Occipital lobe (tissue), 2 donors: ENCODE results near the gene RAD51. TPM values are rescaled to one million over a fixed set of nuclear protein-coding genes. Genes with fewer than 3 reads are reported as not detected.

Experiments
- DNase-seq: peaks from one replicate; lab custom pipeline; 2025; lab: John Stamatoyannopoulos, UW
- total RNA-seq: library from RNA; depleted of rRNA; stranded (reverse); fragments of >200 nt; gene quantifications from one replicate; pipeline ENCODE4 v1.2.3, GENCODE V29; 2014

RAD51 gene
- total RNA-seq, 1 donor from 2014 or later: 0.47 TPM

DNA sequence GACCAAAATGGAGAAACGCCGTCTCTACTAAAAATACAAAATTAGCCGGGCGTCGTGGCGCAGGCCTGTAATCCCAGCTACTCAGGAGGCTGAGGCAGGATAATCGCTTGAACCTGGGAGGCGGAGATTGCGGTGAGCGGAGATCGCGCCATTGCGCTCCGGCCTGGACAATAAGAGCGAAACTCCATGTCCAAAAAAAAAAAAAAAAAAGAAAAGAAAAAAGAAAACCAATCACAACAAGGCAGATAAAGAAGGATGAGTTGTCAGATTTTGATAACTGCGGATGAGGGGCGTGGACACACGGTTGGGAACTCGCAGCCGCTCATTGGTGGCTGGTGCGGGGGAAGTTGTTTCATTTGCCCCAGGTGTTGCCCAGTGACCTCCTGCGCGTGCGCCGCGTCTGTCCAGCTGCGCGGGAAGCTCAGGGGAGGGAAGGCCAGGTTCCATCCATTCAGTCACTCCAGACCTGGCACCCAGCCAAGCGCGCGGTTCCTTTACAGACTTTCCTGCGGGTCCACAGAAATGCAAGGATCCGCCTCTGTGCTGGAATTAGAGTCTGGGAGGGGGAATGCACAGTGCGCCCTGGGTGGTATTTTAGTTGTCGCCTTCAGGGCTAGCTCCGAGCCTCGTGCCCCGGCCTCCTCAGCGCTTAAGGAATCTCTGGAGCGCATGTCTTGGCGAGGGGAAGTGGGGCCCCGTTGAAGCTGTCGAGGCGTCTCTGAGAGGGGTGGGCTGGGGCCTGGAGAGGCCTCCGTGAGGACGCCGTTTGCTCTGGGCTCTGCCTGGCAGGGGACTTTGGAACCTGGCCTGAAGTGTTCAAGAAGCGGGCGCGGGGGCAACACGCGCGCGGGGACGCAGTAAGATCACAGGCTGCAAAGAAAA, 68.2 kb downstream of the RAD51 start:
- DNase-seq: no peak

- DNase-seq: no peak
These were observed 69.0 kb downstream of the RAD51 start, which contains the start of gene GCHFR for GRCh38 chr15:40763801-40764628. TSS of gene GCHFR (plus strand) at chr15:40764068. CDS start at chr15:40764181, 113 bp downstream.

GRCh38 chr15:40764629-40765103, 69.7 kb downstream of the RAD51 start:
- no peak for DNase-seq

GRCh38 chr15:40766194-40766815, 71.3 kb downstream of the RAD51 start:
- no peak for DNase-seq

GRCh38 chr15:40766906-40767837, 72.2 kb downstream of the RAD51 start:
- no peak for DNase-seq

- DNase-seq: no peak
These were observed 73.0 kb downstream of the RAD51 start for GRCh38 chr15:40767838-40768500.

GRCh38 chr15:40768521-40769273, 73.7 kb downstream of the RAD51 start:
- no peak for DNase-seq

DNA sequence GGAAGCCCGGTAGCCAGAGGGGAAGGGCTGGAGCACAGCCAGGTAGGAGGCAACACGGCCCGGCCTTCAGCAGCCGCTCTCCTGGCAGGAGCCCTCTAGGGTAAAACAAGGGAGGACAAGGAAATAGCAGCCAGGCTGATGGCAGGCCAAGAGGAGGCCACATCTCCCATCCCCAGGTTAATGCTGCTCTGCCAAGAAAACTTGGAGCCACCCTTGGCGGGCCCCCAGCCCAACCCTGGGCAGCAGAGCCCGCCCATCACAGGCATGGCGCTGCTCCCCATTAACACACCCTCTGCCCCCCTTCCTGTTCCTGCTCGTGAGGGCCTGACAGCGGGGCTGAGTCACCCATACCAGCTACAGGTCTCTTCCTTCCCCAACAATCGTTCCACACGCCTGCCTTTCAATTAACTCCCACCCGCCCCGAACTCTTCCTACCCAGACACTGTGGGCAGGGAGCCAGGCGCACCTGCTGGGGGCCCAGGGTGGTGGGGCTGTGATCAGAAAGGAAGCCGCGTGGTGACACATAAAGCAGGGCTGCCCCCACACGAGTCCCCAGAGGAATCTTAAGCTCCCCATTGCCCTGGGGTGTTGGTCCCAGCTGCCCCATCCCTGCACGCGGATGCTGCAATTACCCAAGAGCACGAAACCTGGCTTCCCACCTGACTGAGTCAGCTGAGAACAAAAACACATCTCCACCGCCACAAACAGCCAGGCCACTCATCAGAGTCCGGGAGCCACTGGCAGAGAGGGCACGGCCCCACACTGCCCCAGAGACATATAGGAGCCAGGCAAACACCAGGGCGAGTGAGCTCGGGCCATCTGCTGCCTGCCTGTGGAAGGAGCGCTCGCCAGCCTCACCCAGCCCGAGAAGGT, 74.5 kb downstream of the RAD51 start, which contains the start of gene C15orf62:
TSS of gene C15orf62 (plus strand) at position 707 of the 873 bp plus-strand sequence. CDS start 516 bp downstream, outside the sequence.
- DNase-seq: peak; percentile 24

DNA sequence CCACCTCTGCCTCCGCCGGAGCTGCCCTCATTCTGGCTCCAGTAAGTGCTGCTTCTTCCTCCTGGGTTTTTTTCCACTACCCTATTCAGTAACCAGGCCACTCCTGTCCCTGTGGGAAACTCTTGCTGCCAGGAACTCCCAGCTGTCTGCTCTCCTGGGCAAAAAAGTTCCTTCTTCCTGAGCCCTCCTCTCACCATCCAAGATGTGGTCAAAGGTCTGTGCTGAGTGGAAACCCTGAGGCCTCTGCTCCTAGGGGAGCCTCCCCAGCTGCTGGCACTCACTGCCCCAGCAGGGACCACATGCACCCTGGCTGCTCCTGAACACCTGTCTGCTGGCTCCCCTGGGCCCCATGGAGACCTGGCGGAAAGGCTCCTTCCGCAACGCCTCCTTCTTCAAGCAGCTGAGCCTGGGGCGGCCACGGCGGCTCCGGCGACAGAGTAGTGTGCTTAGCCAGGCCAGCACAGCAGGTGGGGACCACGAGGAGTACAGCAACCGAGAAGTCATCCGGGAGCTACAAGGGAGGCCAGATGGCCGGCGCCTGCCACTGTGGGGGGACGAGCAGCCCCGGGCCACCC, 75.3 kb downstream of the RAD51 start:
- DNase-seq: no peak

GRCh38 chr15:40771242-40771641, 76.3 kb downstream of the RAD51 start:
- no peak for DNase-seq

GRCh38 chr15:40772014-40772413, 77.0 kb downstream of the RAD51 start:
- DNase-seq: no peak

DNA sequence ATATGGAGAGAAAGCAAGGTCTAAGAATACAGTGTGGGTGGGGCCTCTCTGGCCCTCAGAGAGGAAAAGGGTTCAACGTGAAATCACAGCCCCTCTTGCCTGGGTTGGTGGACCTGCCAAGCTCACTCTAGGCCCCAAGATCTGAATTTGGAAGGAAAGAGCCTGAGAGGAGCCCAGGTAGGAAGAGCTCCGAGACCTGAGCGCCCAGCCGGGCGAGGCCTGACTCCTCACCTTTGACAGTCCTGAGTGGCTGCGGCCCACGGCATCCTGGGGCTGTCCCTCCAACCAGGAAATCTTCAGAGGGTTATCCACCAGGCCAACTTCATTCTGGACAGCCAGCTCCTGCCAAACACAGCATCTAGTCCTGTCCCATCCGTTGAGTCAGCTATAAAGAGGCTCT, 78.5 kb downstream of the RAD51 start:
- DNase-seq: no peak

DNA sequence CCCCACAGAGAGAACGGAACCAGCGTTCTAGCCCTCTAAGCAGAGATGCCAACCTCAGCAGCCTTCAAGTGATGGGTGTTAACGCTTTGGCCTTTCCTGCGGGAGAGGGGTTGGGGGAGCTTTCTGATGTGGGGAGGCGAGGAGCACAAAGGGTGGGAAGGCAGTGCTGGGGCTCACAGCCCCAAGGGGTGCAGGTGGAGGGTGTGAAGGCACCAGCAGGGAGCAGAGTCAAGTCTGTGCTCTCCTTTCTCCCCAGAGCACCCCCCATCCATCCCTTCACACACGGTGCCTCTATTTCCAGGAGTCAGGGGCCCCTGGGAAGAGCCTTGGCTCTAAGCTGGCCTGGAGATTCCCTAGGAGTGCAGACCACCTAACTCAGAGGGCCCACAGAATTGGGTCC, 78.9 kb downstream of the RAD51 start:
- DNase-seq: no peak

DNA sequence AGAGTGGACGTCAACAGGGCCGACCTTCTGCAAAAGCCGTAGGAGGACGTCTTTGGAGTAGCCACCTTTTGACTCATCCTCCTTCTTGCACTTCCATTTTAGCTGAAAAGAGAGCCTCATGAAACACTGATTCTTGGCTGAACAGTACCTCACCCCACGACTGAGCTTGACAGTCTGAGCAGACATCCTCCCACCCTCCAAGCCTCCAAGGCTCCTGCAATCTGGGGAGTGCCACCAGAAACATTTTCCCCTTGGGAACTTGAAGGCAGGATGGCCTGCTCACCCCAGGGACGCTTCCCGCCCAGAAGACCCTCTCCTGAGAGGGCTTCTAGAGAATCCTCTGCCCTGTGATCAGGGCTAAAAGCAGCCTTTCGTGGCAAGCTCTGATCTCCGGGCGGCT, 80.0 kb downstream of the RAD51 start:
- no peak for DNase-seq

DNA sequence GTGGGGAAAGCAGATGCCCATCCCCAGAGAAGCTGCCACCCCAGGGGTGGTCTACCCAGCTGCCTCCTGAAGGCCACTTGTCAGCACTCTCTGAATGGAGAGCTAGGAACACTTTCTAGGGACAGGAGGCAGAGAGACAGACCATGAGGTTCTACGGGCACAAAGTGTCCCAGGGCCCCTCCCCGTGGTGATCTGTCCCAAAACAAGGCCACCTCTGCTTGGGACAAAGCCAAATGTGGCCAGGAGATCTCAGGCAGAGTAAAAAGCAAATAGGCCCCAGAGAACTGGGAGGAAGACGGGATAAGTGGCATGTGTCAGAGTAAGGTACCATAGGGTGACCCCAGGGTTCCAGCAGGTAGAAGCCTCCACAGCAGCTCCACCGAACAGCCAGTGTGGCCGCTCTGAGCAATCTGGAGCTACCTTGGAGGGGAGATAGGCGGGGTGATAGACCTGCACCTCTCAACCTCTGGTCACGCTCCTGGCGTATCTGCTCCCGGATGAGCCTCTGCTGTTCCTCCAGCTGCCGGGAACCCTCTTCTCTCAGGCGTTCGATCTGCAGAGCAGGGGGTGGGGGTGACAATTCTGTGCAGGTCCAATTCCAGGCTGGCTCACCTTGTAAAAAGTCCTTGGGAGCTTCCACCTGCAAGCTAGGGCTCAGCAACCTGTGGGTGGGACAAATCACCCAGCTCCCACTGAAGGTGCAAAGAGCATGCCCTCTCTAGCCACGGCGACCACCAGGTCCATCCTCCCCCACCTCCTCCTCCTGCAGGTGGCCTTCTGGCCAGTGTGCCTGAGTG, 81.0 kb downstream of the RAD51 start:
- DNase-seq: no peak

DNA sequence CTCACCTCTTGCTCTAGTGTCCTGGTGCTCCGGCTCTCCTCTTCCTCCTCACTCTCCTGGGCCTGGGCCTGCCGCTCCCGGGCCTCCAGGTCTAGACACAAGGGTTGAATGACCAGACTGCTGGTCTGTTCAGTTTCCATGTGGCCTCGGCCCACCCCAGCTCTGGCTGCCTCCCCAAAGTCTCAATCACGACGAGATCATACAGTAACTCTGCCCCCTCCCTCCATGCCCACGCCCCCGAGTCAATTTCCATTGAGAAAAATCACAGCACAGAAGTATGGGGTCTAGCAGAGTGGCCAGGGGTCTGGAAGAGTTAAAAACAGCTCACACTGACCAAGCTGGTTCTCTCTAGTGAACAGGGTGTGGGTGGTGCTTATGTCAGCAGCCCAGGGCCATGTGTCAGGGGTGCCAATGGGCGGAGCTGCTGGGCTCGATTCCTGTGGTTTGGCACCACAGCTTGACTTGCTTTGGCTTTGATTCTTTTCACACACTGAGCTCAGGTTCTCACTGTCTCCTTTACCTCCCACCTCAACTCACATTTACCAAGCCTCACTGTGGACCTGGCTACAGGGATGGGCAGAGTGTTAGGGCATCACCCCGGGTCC, 81.7 kb downstream of the RAD51 start:
- no peak for DNase-seq
